GM08714 (cell line): ENCODE data around the gene PERCC1.
A peak's percentile ranks its signal among the peaks of the same experiment; 100 is the strongest.

Experiments used
- H3K4me3 ChIP-seq: fragments of 200-500 bp; sonication (Bioruptor generic); 2 replicates; pipeline ENCODE4 v1.5.1; 2014; ENCODE audit warnings: mild to moderate bottlenecking, low read length, inconsistent platforms
- ZNF274 ChIP-seq: IDR thresholded peaks from 2 replicates; pipeline ENCODE4 v1.6.1; 2012; ENCODE audit warnings: mild to moderate bottlenecking, low read depth, low read length

Gene PERCC1

GRCh38 chr16:1398826-1399581, 31.9 kb upstream of the PERCC1 start:
- no peak overlapping the region for H3K4me3 ChIP-seq
- TF ChIP-seq ZNF274: no peak

GRCh38 chr16:1401061-1401757, 29.7 kb upstream of the PERCC1 start:
- no peak for TF ChIP-seq ZNF274
- H3K4me3 ChIP-seq: no peak overlapping the region

GRCh38 chr16:1401758-1402154, 29.1 kb upstream of the PERCC1 start:
- no peak overlapping the region for H3K4me3 ChIP-seq
- TF ChIP-seq ZNF274: no peak

- H3K4me3 ChIP-seq: no peak overlapping the region
- TF ChIP-seq ZNF274: no peak
Observed at GRCh38 chr16:1403036-1403435, 27.8 kb upstream of the PERCC1 start.

- H3K4me3 ChIP-seq: no peak overlapping the region
- no peak for TF ChIP-seq ZNF274
Observed at GRCh38 chr16:1403733-1404132, 27.1 kb upstream of the PERCC1 start.

GRCh38 chr16:1407753-1408152, 23.1 kb upstream of the PERCC1 start:
- TF ChIP-seq ZNF274: no peak

GRCh38 chr16:1408171-1408837, 22.6 kb upstream of the PERCC1 start:
- H3K4me3 ChIP-seq: peak overlapping the region; percentile 59; the same call in 1 of the 2 replicates
- no peak for TF ChIP-seq ZNF274

More at GRCh38 chr16:1407753-1408152, 23.1 kb upstream of the PERCC1 start:
- no peak overlapping the region for H3K4me3 ChIP-seq

GRCh38 chr16:1412847-1413246, 18.0 kb upstream of the PERCC1 start:
- no peak overlapping the region for H3K4me3 ChIP-seq
- TF ChIP-seq ZNF274: no peak

- TF ChIP-seq ZNF274: no peak
- peak overlapping the region; percentile 90 for H3K4me3 ChIP-seq
Observed at GRCh38 chr16:1413684-1414531, 17.0 kb upstream of the PERCC1 start.

- no peak for TF ChIP-seq ZNF274
Observed at GRCh38 chr16:1414532-1415260, 16.2 kb upstream of the PERCC1 start, which contains the start of gene UNKL. Gene UNKL (minus strand): TSS chr16:1414704. CDS start chr16:1414691, 13 bp downstream.

GRCh38 chr16:1416521-1416941, 14.3 kb upstream of the PERCC1 start:
- H3K4me3 ChIP-seq: no peak overlapping the region
- no peak for TF ChIP-seq ZNF274

More at GRCh38 chr16:1414532-1415260, 16.2 kb upstream of the PERCC1 start, which contains the start of gene UNKL:
- peak within 1 kb of the TSS; percentile 90 for H3K4me3 ChIP-seq

- TF ChIP-seq ZNF274: no peak
- H3K4me3 ChIP-seq: peak overlapping the region; percentile 93
Observed at GRCh38 chr16:1420111-1420539, 10.8 kb upstream of the PERCC1 start.

- no peak for TF ChIP-seq ZNF274
- H3K4me3 ChIP-seq: no peak overlapping the region
Observed at GRCh38 chr16:1422076-1422475, 8.8 kb upstream of the PERCC1 start.

GRCh38 chr16:1424028-1424427, 6.8 kb upstream of the PERCC1 start:
- H3K4me3 ChIP-seq: no peak overlapping the region
- TF ChIP-seq ZNF274: no peak
